CD14-positive monocyte (primary cell): Measurements from ENCODE around the gene HCRTR1. TPM values are rescaled to one million over a fixed set of nuclear protein-coding genes. Genes with fewer than 3 reads are reported as not detected.

ENCODE experiments used
- DNase-seq, 3 donors: peaks; one replicate each; pipeline ENCODE4 v3.0.0-alpha.2; 2011 to 2022
- H2AFZ ChIP-seq: 2 replicates; pipeline ENCODE4 v1.6.0; 2012; ENCODE audit warnings: mild to moderate bottlenecking, low read depth, low read length, inconsistent platforms; ENCODE audit not compliant: insufficient read depth, poor library complexity, severe bottlenecking
- H3K27ac ChIP-seq, 2 donors: 1 replicate in 1 of 2; 2 replicates in 1 of 2; pipeline ENCODE4 v1.5.1; 2012 to 2013; ENCODE audit warnings: low read length in 2 of 2, control low read depth in 1 of 2, inconsistent platforms in 1 of 2, low read depth in 1 of 2, mild to moderate bottlenecking in 1 of 2
- H3K27me3 ChIP-seq, 2 donors: one replicate each; pipeline versions ENCODE4 v1.6.0 to v1.6.1; 2011 to 2013; ENCODE audit warnings: low read length in 2 of 2; ENCODE audit not compliant: control insufficient read depth in 2 of 2, insufficient read depth in 2 of 2
- H3K36me3 ChIP-seq, 2 donors: replicated peaks in 1 of 2; 1 replicate in 1 of 2; 2 replicates in 1 of 2; pipeline versions ENCODE4 v1.5.1 to v1.6.1; 2012 to 2013; ENCODE audit warnings: low read length in 2 of 2, control low read depth in 1 of 2, inconsistent platforms in 1 of 2, mild to moderate bottlenecking in 1 of 2; ENCODE audit not compliant: insufficient read depth in 2 of 2, control insufficient read depth in 1 of 2
- H3K4me1 ChIP-seq, 2 donors: 1 replicate in 1 of 2; 2 replicates in 1 of 2; pipeline versions ENCODE4 v1.5.1 to v1.6.1; 2012 to 2013; ENCODE audit warnings: low read length in 2 of 2, control low read depth in 1 of 2, inconsistent platforms in 1 of 2, mild to moderate bottlenecking in 1 of 2, moderate library complexity in 1 of 2; ENCODE audit not compliant: insufficient read depth in 2 of 2, control insufficient read depth in 1 of 2
- H3K4me2 ChIP-seq: replicated peaks from 2 replicates; pipeline ENCODE3; 2012; ENCODE audit warnings: low read length, moderate library complexity, mild to moderate bottlenecking; ENCODE audit not compliant: poor library complexity, severe bottlenecking; ENCODE audit errors: extremely low read depth
- H3K4me3 ChIP-seq, 3 experiments: fragments of 200-600 bp in 1 of 3; sonication (generic) in 1 of 3; replicated peaks in 1 of 3; 1 replicate in 2 of 3; 2 replicates in 1 of 3; pipeline ENCODE4 v1.5.1; 2011 to 2013; ENCODE audit warnings: low read length in 3 of 3, mild to moderate bottlenecking in 3 of 3, control low read depth in 2 of 3, low read depth in 2 of 3, inconsistent platforms in 1 of 3, moderate library complexity in 1 of 3
- H3K79me2 ChIP-seq: 2 replicates; pipeline ENCODE4 v1.6.0; 2012; ENCODE audit warnings: mild to moderate bottlenecking, control low read depth, inconsistent platforms, low read length, moderate library complexity; ENCODE audit not compliant: insufficient read depth
- H3K9ac ChIP-seq: 2 replicates; pipeline ENCODE4 v1.6.0; 2017; ENCODE audit warnings: low read length, mild to moderate bottlenecking; ENCODE audit not compliant: insufficient read depth, poor library complexity, severe bottlenecking
- H3K9me3 ChIP-seq, 2 donors: replicated peaks in 1 of 2; 1 replicate in 1 of 2; 2 replicates in 1 of 2; pipeline versions ENCODE4 v1.5.1 to v1.6.1; 2012 to 2013; ENCODE audit warnings: low read length in 2 of 2, control low read depth in 1 of 2; ENCODE audit not compliant: control insufficient read depth in 1 of 2, insufficient read depth in 1 of 2
- H4K20me1 ChIP-seq: 2 replicates; pipeline ENCODE4 v1.6.0; 2012; ENCODE audit warnings: mild to moderate bottlenecking, low read length, control low read depth, moderate library complexity; ENCODE audit not compliant: insufficient read depth
- H3K27ac Mint-ChIP-seq, 7 donors: one replicate each; pipeline ENCODE4 v1.8.0; 2020; ENCODE audit warnings: mild to moderate bottlenecking in 7 of 7, mixed read lengths in 7 of 7, moderate library complexity in 6 of 7, inconsistent platforms in 2 of 7
- H3K27me3 Mint-ChIP-seq, 3 donors: one replicate each; pipeline ENCODE4 v1.8.0; 2021 to 2022; ENCODE audit warnings: low read depth in 3 of 3, mild to moderate bottlenecking in 3 of 3, mixed read lengths in 3 of 3, moderate library complexity in 3 of 3, inconsistent platforms in 1 of 3
- H3K36me3 Mint-ChIP-seq, 2 donors: one replicate each; pipeline ENCODE4 v1.8.0; 2020; ENCODE audit warnings: mixed read lengths in 2 of 2, inconsistent platforms in 1 of 2, mild to moderate bottlenecking in 1 of 2
- H3K4me1 Mint-ChIP-seq: one replicate; pipeline ENCODE4 v1.8.0; 2020; ENCODE audit warnings: mild to moderate bottlenecking, mixed read lengths
- H3K4me3 Mint-ChIP-seq, 2 donors: one replicate each; pipeline ENCODE4 v1.8.0; 2020; ENCODE audit warnings: mild to moderate bottlenecking in 2 of 2, mixed read lengths in 2 of 2, moderate library complexity in 1 of 2
- H3K9me3 Mint-ChIP-seq, 7 donors: one replicate each; pipeline ENCODE4 v1.8.0; 2020 to 2022; ENCODE audit warnings: mixed read lengths in 7 of 7, mild to moderate bottlenecking in 6 of 7, moderate library complexity in 6 of 7, inconsistent platforms in 2 of 7
- WGBS: methylation state at CpG from one replicate; pipeline ENCODE4 v1.1.5; 2013; ENCODE audit warnings: missing lambda C conversion rate; ENCODE audit not compliant: insufficient coverage; 5-methylcytosine and 5-hydroxymethylcytosine counted together
- intact Hi-C, 2 donors: fragments of 100-400 bp; cut with micrococcal nuclease; formaldehyde crosslinking; loops; one replicate each; pipeline versions ENCODE4 v1.15.0 to v1.15.1; 2023
- polyA plus RNA-seq, 3 donors: library from polyadenylated mRNA; depleted of rRNA in 1 of 3; unstranded in 2 of 3; stranded (reverse) in 1 of 3; fragments of 300-500 nt in 2 of 3; fragments of >200 nt in 1 of 3; fragmentation: Illumina TruSeq in 2 of 3; gene quantifications; 1 replicate in 2 of 3; 2 replicates in 1 of 3; pipeline ENCODE4 v1.2.3, GENCODE V29; 2012 to 2021
- TF ChIP-seq, protein P1 (sequence below): fragments of 200-600 bp; IDR thresholded peaks from one replicate; pipeline ENCODE4 v1.8.0; 2022; ENCODE audit warnings: antibody characterized with exemption, mild to moderate bottlenecking

HCRTR1 gene
- polyA plus RNA-seq, 3 donors: not detected

DNA sequence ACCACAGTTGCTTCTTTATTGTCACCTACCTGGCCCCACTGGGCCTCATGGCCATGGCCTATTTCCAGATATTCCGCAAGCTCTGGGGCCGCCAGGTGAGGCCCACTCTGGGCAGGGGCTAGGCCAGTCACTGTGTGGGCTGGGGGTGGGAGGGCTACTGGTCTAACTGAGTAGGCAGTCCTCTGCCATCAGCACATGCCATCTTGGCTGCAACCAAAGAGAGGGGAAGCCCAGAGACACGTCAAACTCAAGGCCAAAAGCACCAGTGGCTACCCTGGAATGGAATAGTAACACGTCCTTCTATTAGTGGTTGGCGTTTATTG, 4.0 kb downstream of the HCRTR1 start:
- DNase-seq: no peak
- Mint-ChIP-seq H3K27me3 (peaks cover 17 to 29% (median 18%) of the 10 kb centered on the region in 3 donors), H3K4me1 (peaks cover 16% of the 10 kb centered on the region), H3K4me3 (no peak overlapping the region), H3K36me3 (peaks cover 9 to 15% of the 10 kb centered on the region in 2 donors), H3K27ac (no peak overlapping the region), H3K9me3 (peaks cover 0 to 6% (median 3%) of the 10 kb centered on the region in 7 donors)
- intact Hi-C loops: no loop called here
- no peaks in the 10 kb centered on the region for H4K20me1 ChIP-seq
- peaks cover 14 to 23% of the 10 kb centered on the region in 2 donors for H3K4me1 ChIP-seq
- no peaks in the 10 kb centered on the region for H3K9me3 ChIP-seq
- no peak overlapping the region for H3K9ac ChIP-seq
- TF ChIP-seq, protein P1, sequence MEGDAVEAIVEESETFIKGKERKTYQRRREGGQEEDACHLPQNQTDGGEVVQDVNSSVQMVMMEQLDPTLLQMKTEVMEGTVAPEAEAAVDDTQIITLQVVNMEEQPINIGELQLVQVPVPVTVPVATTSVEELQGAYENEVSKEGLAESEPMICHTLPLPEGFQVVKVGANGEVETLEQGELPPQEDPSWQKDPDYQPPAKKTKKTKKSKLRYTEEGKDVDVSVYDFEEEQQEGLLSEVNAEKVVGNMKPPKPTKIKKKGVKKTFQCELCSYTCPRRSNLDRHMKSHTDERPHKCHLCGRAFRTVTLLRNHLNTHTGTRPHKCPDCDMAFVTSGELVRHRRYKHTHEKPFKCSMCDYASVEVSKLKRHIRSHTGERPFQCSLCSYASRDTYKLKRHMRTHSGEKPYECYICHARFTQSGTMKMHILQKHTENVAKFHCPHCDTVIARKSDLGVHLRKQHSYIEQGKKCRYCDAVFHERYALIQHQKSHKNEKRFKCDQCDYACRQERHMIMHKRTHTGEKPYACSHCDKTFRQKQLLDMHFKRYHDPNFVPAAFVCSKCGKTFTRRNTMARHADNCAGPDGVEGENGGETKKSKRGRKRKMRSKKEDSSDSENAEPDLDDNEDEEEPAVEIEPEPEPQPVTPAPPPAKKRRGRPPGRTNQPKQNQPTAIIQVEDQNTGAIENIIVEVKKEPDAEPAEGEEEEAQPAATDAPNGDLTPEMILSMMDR: no peak
- peaks cover 0 to 4% of the 10 kb centered on the region in 2 donors for H3K36me3 ChIP-seq
- no peak overlapping the region for H2AFZ ChIP-seq
- H3K27ac ChIP-seq: no peak overlapping the region
- 100% methylated on average over 1 of the region's 5 CpGs for WGBS
- no peak overlapping the region for H3K4me3 ChIP-seq
- no peaks in the 10 kb centered on the region for H3K79me2 ChIP-seq
- H3K27me3 ChIP-seq: peaks cover 7 to 25% of the 10 kb centered on the region in 2 donors
- no peak overlapping the region for H3K4me2 ChIP-seq

DNA sequence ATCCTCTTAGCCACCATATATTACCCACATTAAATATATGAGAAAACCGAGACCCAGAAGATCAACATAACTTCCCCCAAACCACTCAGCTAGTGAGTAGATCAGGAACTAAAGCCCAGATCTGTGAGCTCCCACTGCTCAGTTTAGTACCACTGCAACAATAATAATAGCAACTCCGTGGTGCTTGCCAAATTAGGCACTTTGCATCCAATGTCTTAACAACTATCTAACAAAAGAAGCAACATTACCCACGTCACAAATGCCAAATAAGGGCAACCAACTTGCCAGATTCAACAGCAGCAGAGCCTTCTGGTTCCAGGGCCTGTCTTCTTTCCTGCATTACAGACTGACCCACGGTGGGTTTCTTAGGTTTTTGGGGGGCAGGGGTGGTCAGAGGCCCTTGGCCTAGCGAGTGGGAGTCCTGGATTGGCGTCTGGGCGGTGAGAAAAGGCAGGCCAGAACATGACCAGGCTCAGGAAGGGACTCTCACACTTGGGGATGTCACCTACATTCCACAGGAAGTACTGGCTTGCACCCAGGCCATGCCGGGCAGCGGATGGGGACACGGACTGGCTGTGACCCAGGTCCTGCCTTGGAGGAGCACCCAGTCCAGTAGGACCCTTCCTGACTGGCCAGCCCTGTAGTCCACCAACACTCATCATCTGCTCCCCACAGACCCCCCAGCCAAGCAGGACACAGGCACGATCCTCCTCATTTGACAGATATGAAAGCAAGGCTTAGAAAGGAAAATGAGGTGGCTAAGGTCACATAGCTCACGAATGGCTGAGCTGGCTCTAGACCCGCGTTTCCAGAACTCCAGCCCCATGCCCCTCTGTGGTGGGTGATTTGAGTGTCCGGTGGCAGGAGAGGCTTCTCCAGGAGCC, 4.6 kb downstream of the HCRTR1 start:
- H3K4me1 Mint-ChIP-seq: peaks cover 19% of the 10 kb centered on the region
- peaks cover 0 to 4% (median 2%) of the 10 kb centered on the region in 7 donors for H3K9me3 Mint-ChIP-seq

More for the DNA sequence above, 4.6 kb downstream of the HCRTR1 start:
- Mint-ChIP-seq H3K36me3 (peaks cover 14 to 20% of the 10 kb centered on the region in 2 donors), H3K27ac (peak overlapping the region in 2 of 7 donors; percentile 1 to 54), H3K27me3 (peaks cover 11 to 23% (median 12%) of the 10 kb centered on the region in 3 donors), H3K4me3 (no peak overlapping the region)
- Histone ChIP-seq H3K9me3 (no peaks in the 10 kb centered on the region), H3K4me2 (no peak overlapping the region), H3K27me3 (peaks cover 3 to 19% of the 10 kb centered on the region in 2 donors), H2AFZ (no peak overlapping the region), H3K4me3 (no peak overlapping the region), H3K27ac (no peak overlapping the region), H3K4me1 (peaks cover 14 to 23% of the 10 kb centered on the region in 2 donors), H3K79me2 (no peaks in the 10 kb centered on the region), H4K20me1 (no peaks in the 10 kb centered on the region), H3K36me3 (peaks cover 3 to 8% of the 10 kb centered on the region in 2 donors), H3K9ac (no peak overlapping the region)
- 91% methylated on average over 10 of the region's 15 CpGs for WGBS
- DNase-seq: no peak
- TF ChIP-seq, protein P1: no peak
- intact Hi-C loops: no loop called here
